HCT116 (cell line): ENCODE measurements around the gene NKX6-2. TPM values are rescaled to one million over a fixed set of nuclear protein-coding genes. Genes with fewer than 3 reads are reported as not detected.

Experiments used
- ATAC-seq: fragments of 200-7000 bp; cut with Tn5 transposase; 2 replicates; pipeline ENCODE4 v1.9.1; 2020; ENCODE audit warnings: mild to moderate bottlenecking, moderate library complexity
- BruUV-seq: library from RNA; stranded (reverse); fragments of 400-500 nt; replicated peaks from 2 replicates; lab custom pipeline; 2021; lab: Mats Ljungman, UMichigan
- CTCF ChIA-PET: fragments of 300-600 bp; sonication (Branson Sonifier 250); formaldehyde crosslinking; loops from one replicate; lab custom pipeline; 2021; ENCODE audit warnings: antibody characterized with exemption; lab: Charles Lee
- POLR2A ChIA-PET: fragments of 300-600, 350-600 bp; sonication (Branson Sonifier 250); formaldehyde crosslinking; loops from one replicate; lab custom pipeline; 2021; ENCODE audit warnings: antibody characterized with exemption; lab: Charles Lee
- RAD21 ChIA-PET, 2 experiments: fragments of 300-600 bp; sonication (Branson Sonifier 250); formaldehyde crosslinking; loops; one replicate each; lab custom pipeline; 2023; ENCODE audit warnings: low total read pairs in 2 of 2; ENCODE audit not compliant: uncharacterized antibody in 2 of 2, unreplicated experiment in 2 of 2, low non-redundant PET in 1 of 2; lab: Charles Lee
- DNase-seq: peaks from one replicate; pipeline ENCODE4 v3.0.0-alpha.2; 2010; ENCODE audit warnings: low read depth, low spot score
- H2AFZ ChIP-seq: fragments of 200-600 bp; shearing (Covaris generic), sonication (generic); 2 replicates; pipeline ENCODE4 v1.6.1; 2017; ENCODE audit warnings: low read depth, mixed run types, mixed read lengths, antibody characterized with exemption, low read length; ENCODE audit not compliant: poor library complexity, severe bottlenecking
- H3K27ac ChIP-seq: 2 replicates; pipeline ENCODE4 v1.5.1; 2012; ENCODE audit warnings: low read depth, low read length
- H3K27me3 ChIP-seq: fragments of 200-600 bp; sonication (generic); 2 replicates; pipeline ENCODE4 v1.6.1; 2016; ENCODE audit warnings: mixed run types, low read length, mixed read lengths; ENCODE audit not compliant: insufficient read depth
- H3K36me3 ChIP-seq, 2 experiments: fragments of 200-500 bp in 1 of 2; fragments of 200-600 bp in 1 of 2; sonication (Bioruptor generic) in 1 of 2; sonication (generic) in 1 of 2; 2 replicates each; pipeline versions ENCODE4 v1.5.1 to v1.6.1; 2014 to 2016; ENCODE audit warnings: low read length in 2 of 2, inconsistent platforms in 1 of 2, mixed read lengths in 1 of 2, mixed run types in 1 of 2; ENCODE audit not compliant: insufficient read depth in 2 of 2, control insufficient read depth in 1 of 2
- H3K4me1 ChIP-seq, 2 experiments: fragments of 200-600 bp in 1 of 2; sonication (generic) in 1 of 2; 2 replicates each; pipeline versions ENCODE4 v1.5.1 to v1.6.1; 2012 to 2017; ENCODE audit warnings: low read length in 2 of 2, inconsistent platforms in 1 of 2, mild to moderate bottlenecking in 1 of 2, mixed read lengths in 1 of 2, mixed run types in 1 of 2, moderate library complexity in 1 of 2; ENCODE audit not compliant: insufficient read depth in 2 of 2, control insufficient read depth in 1 of 2
- H3K4me2 ChIP-seq: fragments of 200-600 bp; sonication (generic); 2 replicates; pipeline ENCODE4 v1.6.1; 2017; ENCODE audit warnings: mixed run types, low read length, mixed read lengths
- H3K4me3 ChIP-seq, 2 experiments: fragments of 200-600 bp in 1 of 2; sonication (generic) in 1 of 2; replicated peaks in 1 of 2; 2 replicates each; pipeline ENCODE4 v1.5.1; 2011 to 2016; ENCODE audit warnings: low read length in 2 of 2, control low read depth in 1 of 2, low read depth in 1 of 2, mild to moderate bottlenecking in 1 of 2, mixed read lengths in 1 of 2, mixed run types in 1 of 2
- H3K79me2 ChIP-seq: fragments of 200-600 bp; sonication (generic); 2 replicates; pipeline ENCODE4 v1.6.1; 2017; ENCODE audit warnings: mild to moderate bottlenecking, mixed run types, low read length, moderate library complexity, mixed read lengths; ENCODE audit not compliant: insufficient read depth
- H3K9ac ChIP-seq: fragments of 200-600 bp; sonication (generic); 2 replicates; pipeline ENCODE4 v1.6.1; 2016; ENCODE audit warnings: low read length, mixed read lengths
- H3K9me2 ChIP-seq: fragments of 200-600 bp; sonication (generic), shearing (Covaris generic); 2 replicates; pipeline ENCODE4 v1.6.1; 2017; ENCODE audit warnings: mixed run types, mild to moderate bottlenecking, moderate library complexity; ENCODE audit not compliant: insufficient read depth
- H3K9me3 ChIP-seq, 2 experiments: fragments of 200-500 bp in 1 of 2; fragments of 200-600 bp in 1 of 2; sonication (Bioruptor generic) in 1 of 2; sonication (generic) in 1 of 2; 2 replicates each; pipeline ENCODE4 v1.6.1; 2014 to 2017; ENCODE audit warnings: low read length in 2 of 2, mixed read lengths in 2 of 2, inconsistent platforms in 1 of 2, low read depth in 1 of 2, mild to moderate bottlenecking in 1 of 2, mixed run types in 1 of 2, moderate library complexity in 1 of 2; ENCODE audit not compliant: control insufficient read depth in 1 of 2, insufficient read depth in 1 of 2
- H4K20me1 ChIP-seq: fragments of 200-600 bp; sonication (generic), shearing (Covaris generic); 2 replicates; pipeline ENCODE4 v1.6.1; 2017; ENCODE audit warnings: mixed run types, mild to moderate bottlenecking, moderate library complexity; ENCODE audit not compliant: insufficient read depth
- CBX3 ChIP-seq: IDR thresholded peaks from 2 replicates; pipeline ENCODE4 v1.6.1; 2012; ENCODE audit warnings: low read depth
- EZH2phosphoT487 ChIP-seq: fragments of 200-600 bp; IDR thresholded peaks from 2 replicates; pipeline ENCODE4 v1.6.1; 2018; ENCODE audit warnings: antibody characterized with exemption, borderline replicate concordance
- FOSL1 ChIP-seq: IDR thresholded peaks from 2 replicates; pipeline ENCODE4 v1.6.1; 2012; ENCODE audit warnings: low read depth
- POLR2A ChIP-seq: IDR thresholded peaks from 2 replicates; pipeline ENCODE4 v1.7.0; 2011; ENCODE audit warnings: borderline replicate concordance; ENCODE audit not compliant: insufficient read depth, insufficient read length; ENCODE audit errors: extremely low read depth
- POLR2AphosphoS5 ChIP-seq: IDR thresholded peaks from 2 replicates; pipeline ENCODE4 v1.6.1; 2011; ENCODE audit warnings: mild to moderate bottlenecking, low read depth, low read length, moderate library complexity
- RAD21 ChIP-seq: IDR thresholded peaks from 2 replicates; pipeline ENCODE4 v1.6.1; 2012; ENCODE audit warnings: low read depth, mild to moderate bottlenecking
- SIN3A ChIP-seq: IDR thresholded peaks from 2 replicates; pipeline ENCODE4 v1.6.1; 2012; ENCODE audit warnings: low read depth
- SP1 ChIP-seq: IDR thresholded peaks from 2 replicates; pipeline ENCODE4 v1.6.1; 2012; ENCODE audit warnings: low read depth
- SRF ChIP-seq: IDR thresholded peaks from 2 replicates; pipeline ENCODE4 v1.6.1; 2012; ENCODE audit warnings: low read depth
- TCF7L2 ChIP-seq: IDR thresholded peaks from 2 replicates; pipeline ENCODE4 v1.7.0; 2011; ENCODE audit warnings: borderline replicate concordance, inconsistent platforms; ENCODE audit not compliant: insufficient read depth, insufficient read length; ENCODE audit errors: extremely low read depth
- YY1 ChIP-seq: IDR thresholded peaks from 2 replicates; pipeline ENCODE4 v1.6.1; 2011; ENCODE audit warnings: low read length, low read depth, moderate library complexity, mild to moderate bottlenecking; ENCODE audit not compliant: insufficient replicate concordance; ENCODE audit errors: extremely low read depth
- intact Hi-C: fragments of 100-400 bp; cut with micrococcal nuclease; formaldehyde crosslinking; loops from 2 replicates; pipeline ENCODE4 v1.10.0; 2022
- total RNA-seq: library from RNA; stranded (reverse); gene quantifications from one replicate; pipeline ENCODE4 v1.2.1, GENCODE V29; 2021; ENCODE audit not compliant: unreplicated experiment
- TF ChIP-seq, protein P1 (sequence below): IDR thresholded peaks from 2 replicates; pipeline ENCODE4 v1.6.1; 2012; ENCODE audit warnings: low read depth
- TF ChIP-seq, protein P2 (sequence below): IDR thresholded peaks from 2 replicates; pipeline ENCODE4 v1.6.1; 2012

The NKX6-2 gene
- total RNA-seq, 1 experiment from 2014 or later: not detected

DNA sequence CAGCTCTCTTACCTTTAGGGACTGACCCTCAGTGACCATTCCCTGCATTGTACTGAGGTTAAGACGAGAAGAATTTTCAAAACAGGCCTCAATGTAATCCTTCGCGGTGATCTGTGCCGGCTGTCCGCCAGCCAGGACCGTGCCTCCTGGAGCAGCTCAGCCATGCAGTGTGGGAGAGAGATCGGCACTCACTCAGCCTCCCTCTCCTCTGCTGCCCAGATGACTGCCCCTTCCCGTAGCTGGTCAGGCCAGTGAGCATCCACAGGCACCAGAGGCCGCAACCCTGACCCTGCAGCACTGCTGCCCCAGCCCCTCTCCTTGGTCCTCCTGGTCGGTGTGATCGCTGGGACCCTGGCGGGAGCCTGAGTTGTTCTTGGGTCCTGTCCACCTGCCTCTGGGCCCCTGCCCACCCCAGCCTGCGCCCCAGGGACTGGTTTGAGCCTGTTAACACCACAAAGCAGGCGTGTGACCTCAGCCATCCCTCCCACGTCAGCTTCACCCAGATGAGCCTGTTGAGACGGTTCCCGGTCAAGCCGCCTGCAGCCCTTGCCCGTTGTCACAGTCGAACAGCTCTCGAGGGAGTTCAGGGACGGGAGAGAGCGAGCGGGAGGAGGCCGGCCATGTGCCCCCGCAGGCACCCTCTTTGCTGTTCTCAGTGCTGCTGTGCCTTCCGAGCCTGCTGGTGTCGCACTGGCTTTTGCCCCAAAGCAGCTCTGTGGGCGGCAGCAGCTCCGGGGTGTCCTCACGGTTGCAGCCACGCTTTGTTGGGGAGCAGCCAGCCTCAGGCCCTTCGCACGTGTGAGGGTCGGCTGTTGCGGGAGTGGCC is 37.2 kb downstream of the NKX6-2 start:
- no peaks in the 10 kb centered on the region for H3K27me3 ChIP-seq
- CTCF ChIA-PET: no interaction called here
- no peaks in the 10 kb centered on the region for H3K36me3 ChIP-seq
- DNase-seq (no peak), ATAC-seq (no peak)
- no peaks in the 10 kb centered on the region for H4K20me1 ChIP-seq
- H3K4me2 ChIP-seq: no peak overlapping the region
- no peak overlapping the region for H3K4me3 ChIP-seq
- H2AFZ ChIP-seq: no peak overlapping the region
- TF ChIP-seq YY1: no peak
- TF ChIP-seq SRF: no peak
- TF ChIP-seq, protein P1, sequence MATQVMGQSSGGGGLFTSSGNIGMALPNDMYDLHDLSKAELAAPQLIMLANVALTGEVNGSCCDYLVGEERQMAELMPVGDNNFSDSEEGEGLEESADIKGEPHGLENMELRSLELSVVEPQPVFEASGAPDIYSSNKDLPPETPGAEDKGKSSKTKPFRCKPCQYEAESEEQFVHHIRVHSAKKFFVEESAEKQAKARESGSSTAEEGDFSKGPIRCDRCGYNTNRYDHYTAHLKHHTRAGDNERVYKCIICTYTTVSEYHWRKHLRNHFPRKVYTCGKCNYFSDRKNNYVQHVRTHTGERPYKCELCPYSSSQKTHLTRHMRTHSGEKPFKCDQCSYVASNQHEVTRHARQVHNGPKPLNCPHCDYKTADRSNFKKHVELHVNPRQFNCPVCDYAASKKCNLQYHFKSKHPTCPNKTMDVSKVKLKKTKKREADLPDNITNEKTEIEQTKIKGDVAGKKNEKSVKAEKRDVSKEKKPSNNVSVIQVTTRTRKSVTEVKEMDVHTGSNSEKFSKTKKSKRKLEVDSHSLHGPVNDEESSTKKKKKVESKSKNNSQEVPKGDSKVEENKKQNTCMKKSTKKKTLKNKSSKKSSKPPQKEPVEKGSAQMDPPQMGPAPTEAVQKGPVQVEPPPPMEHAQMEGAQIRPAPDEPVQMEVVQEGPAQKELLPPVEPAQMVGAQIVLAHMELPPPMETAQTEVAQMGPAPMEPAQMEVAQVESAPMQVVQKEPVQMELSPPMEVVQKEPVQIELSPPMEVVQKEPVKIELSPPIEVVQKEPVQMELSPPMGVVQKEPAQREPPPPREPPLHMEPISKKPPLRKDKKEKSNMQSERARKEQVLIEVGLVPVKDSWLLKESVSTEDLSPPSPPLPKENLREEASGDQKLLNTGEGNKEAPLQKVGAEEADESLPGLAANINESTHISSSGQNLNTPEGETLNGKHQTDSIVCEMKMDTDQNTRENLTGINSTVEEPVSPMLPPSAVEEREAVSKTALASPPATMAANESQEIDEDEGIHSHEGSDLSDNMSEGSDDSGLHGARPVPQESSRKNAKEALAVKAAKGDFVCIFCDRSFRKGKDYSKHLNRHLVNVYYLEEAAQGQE: no peak
- no peak for TF ChIP-seq FOSL1
- no peak for TF ChIP-seq RAD21
- TF ChIP-seq, protein P2, sequence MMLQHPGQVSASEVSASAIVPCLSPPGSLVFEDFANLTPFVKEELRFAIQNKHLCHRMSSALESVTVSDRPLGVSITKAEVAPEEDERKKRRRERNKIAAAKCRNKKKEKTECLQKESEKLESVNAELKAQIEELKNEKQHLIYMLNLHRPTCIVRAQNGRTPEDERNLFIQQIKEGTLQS: no peak
- TF ChIP-seq POLR2AphosphoS5: no peak
- TF ChIP-seq TCF7L2: no peak
- TF ChIP-seq POLR2A: no peak
- no peak for TF ChIP-seq CBX3
- TF ChIP-seq SP1: no peak
- TF ChIP-seq SIN3A: no peak
- TF ChIP-seq EZH2phosphoT487: no peak
- no peak overlapping the region for H3K27ac ChIP-seq
- intact Hi-C loops: no loop called here
- H3K79me2 ChIP-seq: no peaks in the 10 kb centered on the region
- no peak overlapping the region for H3K9ac ChIP-seq
- RAD21 ChIA-PET: no interaction called here
- no peaks in the 10 kb centered on the region for H3K9me3 ChIP-seq
- no peaks in the 10 kb centered on the region for H3K9me2 ChIP-seq
- BruUV-seq: no TSS peak
- POLR2A ChIA-PET: no interaction called here
- H3K4me1 ChIP-seq: no peaks in the 10 kb centered on the region
